Measurements from ENCODE around the gene GOLGA6C.

GOLGA6C gene

GRCh38 chr15:75229191-75230015 lies 28.7 kb upstream of the GOLGA6C start:
- Histone ChIP-seq H2BK15ac (ENCODE audit: low read length) (peak overlapping the region; percentile 52), H2AFZ (ENCODE audit: low read length) (no peak overlapping the region), H2BK12ac (ENCODE audit: low read length) (no peak overlapping the region), H3K23ac (ENCODE audit: low read depth, low read length, poor library complexity) (peak overlapping the region; percentile 20), H3K4me3 (ENCODE audit: low read length in 2 of 2) (no peak overlapping the region), H3K27me3 (ENCODE audit: control insufficient read depth in 3 of 3, insufficient read depth in 3 of 3, low read depth in 1 of 3, low read length in 3 of 3) (peaks cover 0 to 13% (median 0%) of the 10 kb centered on the region in 3 experiments), H2BK5ac (ENCODE audit: low read length) (peak overlapping the region; percentile 22), H3K79me1 (ENCODE audit: low read depth, low read length) (peaks cover 3% of the 10 kb centered on the region), H3K4me1 (ENCODE audit: control insufficient read depth in 2 of 2, insufficient read depth in 1 of 2, low read depth in 1 of 2, low read length in 2 of 2) (peaks cover 4 to 5% of the 10 kb centered on the region in 2 donors), H3K4ac (ENCODE audit: low read length) (no peak overlapping the region), H3K36me3 (replicated peaks in 1 of 2; ENCODE audit: control insufficient read depth in 2 of 2, insufficient read depth in 2 of 2, low read length in 2 of 2) (no peaks in the 10 kb centered on the region), H4K8ac (ENCODE audit: low read depth, low read length) (no peak overlapping the region), H3K27ac (replicated peaks; ENCODE audit: low read length) (no peak overlapping the region), H2BK120ac (ENCODE audit: low read depth, low read length) (no peak overlapping the region), H3K9ac (ENCODE audit: low read depth, low read length, poor library complexity) (no peak overlapping the region), H3K9me3 (replicated peaks in 1 of 2; ENCODE audit: control insufficient read depth in 2 of 2, insufficient read depth in 1 of 2, low read depth in 1 of 2, low read length in 2 of 2) (no peaks in the 10 kb centered on the region), H2AK5ac (ENCODE audit: low read depth, low read length) (peak overlapping the region; percentile 71), H3K18ac (ENCODE audit: low read length) (peak overlapping the region; percentile 53), H4K91ac (ENCODE audit: low read depth, low read length, poor library complexity) (no peak overlapping the region), H3K4me2 (ENCODE audit: insufficient read depth, low read length, poor library complexity, severe bottlenecking) (no peak overlapping the region), H3K14ac (ENCODE audit: low read length) (no peak overlapping the region)
- DNase-seq (ENCODE audit: low spot score): no peak
- WGBS, 2 donors (ENCODE audit: extremely low coverage in 2 of 2, insufficient read length in 2 of 2, insufficient replicate concordance in 1 of 2): no CpG with 5 or more reads among the region's 21 CpGs

- H3K9ac ChIP-seq (ENCODE audit: low read depth, low read length, poor library complexity): no peak overlapping the region
- no peak overlapping the region for H3K27ac ChIP-seq (replicated peaks; ENCODE audit: low read length)
- no peak overlapping the region for H2AK5ac ChIP-seq (ENCODE audit: low read depth, low read length)
- no peaks in the 10 kb centered on the region for H3K9me3 ChIP-seq (replicated peaks in 1 of 2; ENCODE audit: control insufficient read depth in 2 of 2, insufficient read depth in 1 of 2, low read depth in 1 of 2, low read length in 2 of 2)
- DNase-seq (ENCODE audit: low spot score): no peak
- no peak overlapping the region for H4K91ac ChIP-seq (ENCODE audit: low read depth, low read length, poor library complexity)
- no peak overlapping the region for H3K4me3 ChIP-seq (ENCODE audit: low read length in 2 of 2)
- no peak overlapping the region for H2BK120ac ChIP-seq (ENCODE audit: low read depth, low read length)
- H2BK15ac ChIP-seq (ENCODE audit: low read length): no peak overlapping the region
- no peak overlapping the region for H3K4me2 ChIP-seq (ENCODE audit: insufficient read depth, low read length, poor library complexity, severe bottlenecking)
- WGBS, 2 donors (ENCODE audit: extremely low coverage in 2 of 2, insufficient read length in 2 of 2, insufficient replicate concordance in 1 of 2): no CpG with 5 or more reads among the region's 2 CpGs
- H3K18ac ChIP-seq (ENCODE audit: low read length): no peak overlapping the region
- no peak overlapping the region for H2AFZ ChIP-seq (ENCODE audit: low read length)
- H3K4me1 ChIP-seq (ENCODE audit: control insufficient read depth in 2 of 2, insufficient read depth in 1 of 2, low read depth in 1 of 2, low read length in 2 of 2): peaks cover 4 to 5% of the 10 kb centered on the region in 2 donors
- H4K8ac ChIP-seq (ENCODE audit: low read depth, low read length): no peak overlapping the region
- H3K36me3 ChIP-seq (replicated peaks in 1 of 2; ENCODE audit: control insufficient read depth in 2 of 2, insufficient read depth in 2 of 2, low read length in 2 of 2): no peaks in the 10 kb centered on the region
- no peak overlapping the region for H2BK12ac ChIP-seq (ENCODE audit: low read length)
- H2BK5ac ChIP-seq (ENCODE audit: low read length): no peak overlapping the region
- no peak overlapping the region for H3K4ac ChIP-seq (ENCODE audit: low read length)
- H3K79me1 ChIP-seq (ENCODE audit: low read depth, low read length): peaks cover 3% of the 10 kb centered on the region
- H3K27me3 ChIP-seq (ENCODE audit: control insufficient read depth in 3 of 3, insufficient read depth in 3 of 3, low read depth in 1 of 3, low read length in 3 of 3): peaks cover 0 to 16% (median 0%) of the 10 kb centered on the region in 3 experiments
- H3K23ac ChIP-seq (ENCODE audit: low read depth, low read length, poor library complexity): no peak overlapping the region
- no peak overlapping the region for H3K14ac ChIP-seq (ENCODE audit: low read length)
These were observed 28.2 kb upstream of the GOLGA6C start for GRCh38 chr15:75230016-75230343.

DNA sequence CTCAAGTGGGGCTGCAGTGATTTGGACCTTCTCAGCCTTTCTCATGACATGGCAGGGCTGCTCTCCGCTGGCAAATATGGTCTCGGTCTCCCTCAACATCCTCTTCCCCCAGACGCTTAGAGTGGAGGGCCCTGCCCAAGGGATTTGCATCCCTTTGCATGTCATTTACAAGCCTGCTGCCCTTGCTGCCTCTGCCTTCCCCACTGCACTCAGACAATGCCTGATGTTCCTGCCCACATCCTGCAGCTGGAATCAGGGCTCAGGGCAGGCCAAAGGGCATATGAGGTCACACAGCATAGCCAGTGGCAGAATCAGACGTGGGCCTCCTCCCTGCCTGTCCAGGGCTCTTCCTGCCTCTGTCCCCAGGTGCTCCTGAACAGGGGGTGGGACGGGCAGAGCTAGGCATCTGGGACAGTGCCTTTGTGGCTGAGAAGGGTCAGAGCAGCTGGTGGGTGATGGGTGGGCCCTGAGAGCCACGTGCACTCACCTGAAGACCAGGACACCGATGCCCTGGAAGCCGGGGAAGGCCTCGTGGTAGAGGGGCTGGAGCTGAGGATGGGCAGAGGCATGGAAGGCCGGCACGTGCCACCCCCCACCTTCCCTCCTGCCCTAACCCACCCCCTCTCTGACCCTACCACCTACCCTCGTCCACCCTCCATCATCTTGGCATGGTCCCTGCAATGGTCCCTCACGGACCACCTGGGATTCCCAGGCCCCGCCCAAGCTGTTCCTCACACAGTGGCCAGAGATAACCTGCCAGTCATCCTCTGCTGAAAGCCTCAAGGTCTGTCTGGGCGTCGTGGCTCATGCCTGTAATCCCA lies 27.4 kb upstream of the GOLGA6C start:
- H3K4me2 ChIP-seq (ENCODE audit: insufficient read depth, low read length, poor library complexity, severe bottlenecking): no peak overlapping the region
- no peak overlapping the region for H3K9ac ChIP-seq (ENCODE audit: low read depth, low read length, poor library complexity)
- no peak overlapping the region for H2BK15ac ChIP-seq (ENCODE audit: low read length)
- H4K8ac ChIP-seq (ENCODE audit: low read depth, low read length): no peak overlapping the region
- no peak overlapping the region for H4K91ac ChIP-seq (ENCODE audit: low read depth, low read length, poor library complexity)
- peaks cover 0 to 23% (median 0%) of the 10 kb centered on the region in 3 experiments for H3K27me3 ChIP-seq (ENCODE audit: control insufficient read depth in 3 of 3, insufficient read depth in 3 of 3, low read depth in 1 of 3, low read length in 3 of 3)
- H2BK5ac ChIP-seq (ENCODE audit: low read length): no peak overlapping the region
- no peak overlapping the region for H3K18ac ChIP-seq (ENCODE audit: low read length)
- H3K4me1 ChIP-seq (ENCODE audit: control insufficient read depth in 2 of 2, insufficient read depth in 1 of 2, low read depth in 1 of 2, low read length in 2 of 2): peaks cover 4 to 5% of the 10 kb centered on the region in 2 donors
- no peak overlapping the region for H2AFZ ChIP-seq (ENCODE audit: low read length)
- peak overlapping the region; percentile 56 for H3K4ac ChIP-seq (ENCODE audit: low read length)
- peak overlapping the region; percentile 77 for H3K14ac ChIP-seq (ENCODE audit: low read length)
- peaks cover 3% of the 10 kb centered on the region for H3K79me1 ChIP-seq (ENCODE audit: low read depth, low read length)
- H3K9me3 ChIP-seq (replicated peaks in 1 of 2; ENCODE audit: control insufficient read depth in 2 of 2, insufficient read depth in 1 of 2, low read depth in 1 of 2, low read length in 2 of 2): no peaks in the 10 kb centered on the region
- peak overlapping the region; percentile 25 for H3K23ac ChIP-seq (ENCODE audit: low read depth, low read length, poor library complexity)
- no peak overlapping the region for H3K27ac ChIP-seq (replicated peaks; ENCODE audit: low read length)
- no CpG with 5 or more reads among the region's 16 CpGs for WGBS, 2 donors (ENCODE audit: extremely low coverage in 2 of 2, insufficient read length in 2 of 2, insufficient replicate concordance in 1 of 2)
- H3K4me3 ChIP-seq (ENCODE audit: low read length in 2 of 2): peak overlapping the region in 1 of 2 donors; percentile 51
- peak overlapping the region; percentile 58 for H2AK5ac ChIP-seq (ENCODE audit: low read depth, low read length)
- H2BK120ac ChIP-seq (ENCODE audit: low read depth, low read length): no peak overlapping the region
- H2BK12ac ChIP-seq (ENCODE audit: low read length): peak overlapping the region; percentile 30
- no peak for DNase-seq (ENCODE audit: low spot score)
- no peaks in the 10 kb centered on the region for H3K36me3 ChIP-seq (replicated peaks in 1 of 2; ENCODE audit: control insufficient read depth in 2 of 2, insufficient read depth in 2 of 2, low read length in 2 of 2)

DNA sequence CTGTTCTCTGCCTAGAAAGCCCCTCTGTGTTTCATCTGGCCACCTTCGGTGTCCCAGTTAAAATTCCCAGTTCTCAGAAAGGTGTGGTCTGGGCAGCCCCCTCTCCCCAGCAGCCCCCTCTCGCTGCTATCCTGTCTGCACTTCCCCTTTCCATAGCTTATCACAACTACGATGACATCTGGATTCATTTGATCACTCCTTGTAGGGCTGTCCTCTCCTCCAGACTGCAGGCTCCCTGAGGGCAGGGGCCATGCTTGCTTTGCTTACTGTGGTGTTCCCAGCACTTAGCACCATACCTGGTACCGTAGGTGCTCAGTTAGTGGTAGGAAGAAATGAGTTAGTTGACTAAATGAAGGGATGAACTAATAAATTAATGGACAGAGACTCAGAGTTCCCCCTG lies 26.3 kb upstream of the GOLGA6C start:
- H3K4me3 ChIP-seq (ENCODE audit: low read length in 2 of 2): no peak overlapping the region
- no peak overlapping the region for H3K18ac ChIP-seq (ENCODE audit: low read length)
- no peaks in the 10 kb centered on the region for H3K9me3 ChIP-seq (replicated peaks in 1 of 2; ENCODE audit: control insufficient read depth in 2 of 2, insufficient read depth in 1 of 2, low read depth in 1 of 2, low read length in 2 of 2)
- H2BK15ac ChIP-seq (ENCODE audit: low read length): no peak overlapping the region
- no peak overlapping the region for H3K9ac ChIP-seq (ENCODE audit: low read depth, low read length, poor library complexity)
- no CpG with 5 or more reads among the region's 4 CpGs for WGBS, 2 donors (ENCODE audit: extremely low coverage in 2 of 2, insufficient read length in 2 of 2, insufficient replicate concordance in 1 of 2)
- H3K27me3 ChIP-seq (ENCODE audit: control insufficient read depth in 3 of 3, insufficient read depth in 3 of 3, low read depth in 1 of 3, low read length in 3 of 3): peaks cover 0 to 26% (median 0%) of the 10 kb centered on the region in 3 experiments
- H2AK5ac ChIP-seq (ENCODE audit: low read depth, low read length): no peak overlapping the region
- H3K4me2 ChIP-seq (ENCODE audit: insufficient read depth, low read length, poor library complexity, severe bottlenecking): no peak overlapping the region
- H2BK5ac ChIP-seq (ENCODE audit: low read length): no peak overlapping the region
- no peak overlapping the region for H4K91ac ChIP-seq (ENCODE audit: low read depth, low read length, poor library complexity)
- H3K23ac ChIP-seq (ENCODE audit: low read depth, low read length, poor library complexity): no peak overlapping the region
- no peak overlapping the region for H4K8ac ChIP-seq (ENCODE audit: low read depth, low read length)
- no peak overlapping the region for H3K4ac ChIP-seq (ENCODE audit: low read length)
- no peak for DNase-seq (ENCODE audit: low spot score)
- peaks cover 3% of the 10 kb centered on the region for H3K79me1 ChIP-seq (ENCODE audit: low read depth, low read length)
- H3K14ac ChIP-seq (ENCODE audit: low read length): no peak overlapping the region
- H2BK12ac ChIP-seq (ENCODE audit: low read length): no peak overlapping the region
- H3K27ac ChIP-seq (replicated peaks; ENCODE audit: low read length): no peak overlapping the region
- H3K4me1 ChIP-seq (ENCODE audit: control insufficient read depth in 2 of 2, insufficient read depth in 1 of 2, low read depth in 1 of 2, low read length in 2 of 2): peaks cover 4 to 5% of the 10 kb centered on the region in 2 donors
- no peak overlapping the region for H2AFZ ChIP-seq (ENCODE audit: low read length)
- H3K36me3 ChIP-seq (replicated peaks in 1 of 2; ENCODE audit: control insufficient read depth in 2 of 2, insufficient read depth in 2 of 2, low read length in 2 of 2): no peaks in the 10 kb centered on the region
- H2BK120ac ChIP-seq (ENCODE audit: low read depth, low read length): no peak overlapping the region
